Gastrocnemius medialis (tissue), 4 donors: ENCODE measurements around the gene PGAP1. TPM values are rescaled to one million over a fixed set of nuclear protein-coding genes. Genes with fewer than 3 reads are reported as not detected.

ENCODE experiments used
- ATAC-seq, 2 donors: fragments of 150-250 bp; one replicate each; pipeline ENCODE4 v1.9.1; 2016
- DNase-seq, 2 donors: peaks; one replicate each; pipeline ENCODE4 v3.0.0-alpha.2; 2019
- H3K27ac ChIP-seq, 4 donors: fragments of 200-600 bp; sonication (generic); 1 replicate in 1 of 4; 2 replicates in 3 of 4; pipeline ENCODE4 v1.5.1; 2016 to 2018; ENCODE audit warnings: mild to moderate bottlenecking in 2 of 4, moderate library complexity in 1 of 4
- H3K27me3 ChIP-seq, 3 donors: fragments of 200-600 bp; sonication (generic) in 2 of 3; 1 replicate in 1 of 3; 2 replicates in 2 of 3; pipeline versions ENCODE4 v1.5.1 to v1.6.0; 2016 to 2019; ENCODE audit warnings: mild to moderate bottlenecking in 1 of 3, moderate library complexity in 1 of 3
- H3K36me3 ChIP-seq, 2 donors: fragments of 200-600 bp; sonication (generic) in 1 of 2; one replicate each; pipeline ENCODE4 v1.5.1; 2017 to 2018
- H3K4me1 ChIP-seq, 2 donors: fragments of 200-600 bp; sonication (generic) in 1 of 2; one replicate each; pipeline ENCODE4 v1.5.1; 2016 to 2017; ENCODE audit warnings: mild to moderate bottlenecking in 2 of 2
- H3K4me3 ChIP-seq, 4 donors: fragments of 200-600 bp; sonication (generic) in 3 of 4; 1 replicate in 1 of 4; 2 replicates in 3 of 4; pipeline ENCODE4 v1.5.1; 2016 to 2019; ENCODE audit warnings: mild to moderate bottlenecking in 2 of 4
- H3K9me3 ChIP-seq, 3 donors: fragments of 200-600 bp; sonication (generic) in 2 of 3; 1 replicate in 1 of 3; 2 replicates in 2 of 3; pipeline ENCODE4 v1.5.1; 2016 to 2019
- POLR2A ChIP-seq, 2 donors: fragments of 450-650 bp; IDR thresholded peaks; one replicate each; pipeline ENCODE4 v1.6.1; 2017; ENCODE audit warnings: antibody characterized with exemption in 2 of 2, mild to moderate bottlenecking in 2 of 2, moderate library complexity in 2 of 2
- in situ Hi-C, 4 donors: fragments of 200-750 bp; cut with MboI; loops; one replicate each; pipeline versions ENCODE4 v1.15.0 to v1.8.0; 2017; ENCODE audit warnings: low sequenced_read_pairs in 4 of 4
- intact Hi-C: fragments of 100-400 bp; cut with DNase I; formaldehyde crosslinking; loops from one replicate; pipeline ENCODE4 v1.15.1; 2023; ENCODE audit warnings: low total_unique reads
- total RNA-seq, 4 donors: library from RNA; depleted of rRNA; stranded (reverse); fragments of >200 nt; gene quantifications; one replicate each; pipeline versions ENCODE4 v1.1.0 to v1.2.3, GENCODE V29; 2016
- TF ChIP-seq, protein P1 (sequence below), 5 experiments: fragments of 450-650 bp in 3 of 5; fragments of 200-600 bp in 2 of 5; sonication (generic) in 2 of 5; IDR thresholded peaks in 4 of 5; conservative IDR thresholded peaks in 1 of 5; 1 replicate in 4 of 5; 2 replicates in 1 of 5; pipeline ENCODE4 v1.5.1; 2016 to 2019; ENCODE audit warnings: antibody characterized with exemption in 5 of 5, mild to moderate bottlenecking in 3 of 5, moderate library complexity in 3 of 5

PGAP1 gene
- total RNA-seq, 4 donors from 2014 or later = 1.3 to 3.7 (median 1.8) TPM

DNA sequence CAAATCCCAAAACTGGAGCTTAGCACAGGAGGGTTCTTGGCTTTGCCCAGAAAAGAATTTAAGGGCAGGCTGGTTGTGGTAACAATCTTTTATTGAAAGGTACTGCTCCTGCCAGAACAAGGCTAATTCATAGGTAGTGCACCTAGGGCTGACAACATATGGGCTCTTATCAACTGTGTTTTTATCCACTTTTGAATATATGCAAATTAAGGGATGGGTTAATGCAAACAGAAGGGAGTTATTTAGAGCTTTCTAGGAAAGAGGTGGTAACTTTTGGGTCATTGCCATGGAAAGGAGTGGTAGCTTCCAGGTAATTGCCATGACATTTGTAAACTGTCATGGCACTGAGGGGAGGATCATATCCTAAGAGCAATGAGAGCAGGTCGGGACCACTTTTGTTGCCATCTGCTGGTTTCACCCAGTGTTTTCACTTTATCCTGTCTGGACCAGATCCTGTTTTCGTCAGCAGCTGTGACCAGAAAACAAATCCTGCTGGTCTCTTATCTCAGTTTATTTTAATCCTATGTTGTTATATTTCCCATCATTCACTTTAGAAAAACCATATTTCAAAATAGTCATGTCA is 118.3 kb downstream of the PGAP1 start:
- ATAC-seq (no peak), DNase-seq (no peak)
- Histone ChIP-seq H3K4me1 (no peaks in the 10 kb centered on the region), H3K27me3 (peaks cover 0 to 3% (median 0%) of the 10 kb centered on the region in 3 donors), H3K36me3 (no peaks in the 10 kb centered on the region), H3K4me3 (no peak overlapping the region), H3K9me3 (no peaks in the 10 kb centered on the region), H3K27ac (no peak overlapping the region)
- in situ Hi-C loops (no loop called here), intact Hi-C loops (no loop called here)
- TF ChIP-seq POLR2A (IDR thresholded peaks at IDR 0.05) = no peak
- TF ChIP-seq, protein P1, sequence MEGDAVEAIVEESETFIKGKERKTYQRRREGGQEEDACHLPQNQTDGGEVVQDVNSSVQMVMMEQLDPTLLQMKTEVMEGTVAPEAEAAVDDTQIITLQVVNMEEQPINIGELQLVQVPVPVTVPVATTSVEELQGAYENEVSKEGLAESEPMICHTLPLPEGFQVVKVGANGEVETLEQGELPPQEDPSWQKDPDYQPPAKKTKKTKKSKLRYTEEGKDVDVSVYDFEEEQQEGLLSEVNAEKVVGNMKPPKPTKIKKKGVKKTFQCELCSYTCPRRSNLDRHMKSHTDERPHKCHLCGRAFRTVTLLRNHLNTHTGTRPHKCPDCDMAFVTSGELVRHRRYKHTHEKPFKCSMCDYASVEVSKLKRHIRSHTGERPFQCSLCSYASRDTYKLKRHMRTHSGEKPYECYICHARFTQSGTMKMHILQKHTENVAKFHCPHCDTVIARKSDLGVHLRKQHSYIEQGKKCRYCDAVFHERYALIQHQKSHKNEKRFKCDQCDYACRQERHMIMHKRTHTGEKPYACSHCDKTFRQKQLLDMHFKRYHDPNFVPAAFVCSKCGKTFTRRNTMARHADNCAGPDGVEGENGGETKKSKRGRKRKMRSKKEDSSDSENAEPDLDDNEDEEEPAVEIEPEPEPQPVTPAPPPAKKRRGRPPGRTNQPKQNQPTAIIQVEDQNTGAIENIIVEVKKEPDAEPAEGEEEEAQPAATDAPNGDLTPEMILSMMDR (IDR thresholded peaks at IDR 0.05 in 4 of 5, conservative IDR thresholded peaks at IDR 0.05 in 1 of 5) = no peak

DNA sequence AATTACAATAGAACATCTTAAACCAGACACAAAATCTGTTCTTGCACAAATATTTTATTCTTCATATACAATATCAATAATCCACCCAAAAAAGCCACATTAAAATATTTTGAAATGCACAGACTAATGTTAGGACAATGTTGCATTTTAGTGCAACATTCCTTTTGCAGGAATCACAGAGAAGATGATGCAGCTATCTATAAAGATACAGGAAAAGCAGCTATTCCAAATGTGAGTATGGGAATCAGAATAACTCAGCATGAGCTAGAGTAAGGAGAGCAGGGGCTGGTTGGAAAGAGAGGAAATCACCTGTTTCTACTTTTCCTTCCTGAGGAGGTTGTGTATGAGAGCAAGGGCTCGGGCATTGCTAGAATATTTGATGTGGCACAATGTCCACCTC is 122.1 kb downstream of the PGAP1 start:
- Histone ChIP-seq H3K9me3 (no peaks in the 10 kb centered on the region), H3K4me3 (no peak overlapping the region), H3K36me3 (no peaks in the 10 kb centered on the region), H3K27ac (no peak overlapping the region), H3K27me3 (peaks cover 0 to 3% (median 0%) of the 10 kb centered on the region in 3 donors), H3K4me1 (no peaks in the 10 kb centered on the region)
- DNase-seq = no peak
- in situ Hi-C loops = no loop called here
- intact Hi-C loops = no loop called here
- no peak for ATAC-seq
- TF ChIP-seq POLR2A (IDR thresholded peaks at IDR 0.05) = no peak
- TF ChIP-seq, protein P1 (IDR thresholded peaks at IDR 0.05 in 4 of 5, conservative IDR thresholded peaks at IDR 0.05 in 1 of 5) = no peak

DNA sequence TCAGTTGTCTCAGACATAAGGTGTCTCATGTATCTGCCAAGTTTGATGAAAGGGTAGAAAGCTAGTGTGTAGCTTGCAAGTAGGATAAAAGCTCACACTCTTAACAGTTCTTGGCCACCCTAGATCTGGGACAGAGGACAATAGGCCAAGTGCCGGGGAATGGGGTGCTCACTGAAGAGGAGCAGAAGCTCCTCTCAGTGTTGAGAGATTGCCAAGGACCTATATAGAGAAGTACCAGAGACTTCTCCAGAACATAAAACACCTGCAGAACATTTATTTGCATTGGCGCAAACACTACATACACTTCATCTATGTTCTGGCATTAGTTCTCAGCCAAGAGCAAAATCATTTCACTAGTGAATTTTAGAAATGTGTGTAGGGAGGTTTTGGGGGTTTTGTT is 124.1 kb downstream of the PGAP1 start:
- no peaks in the 10 kb centered on the region for H3K9me3 ChIP-seq

DNA sequence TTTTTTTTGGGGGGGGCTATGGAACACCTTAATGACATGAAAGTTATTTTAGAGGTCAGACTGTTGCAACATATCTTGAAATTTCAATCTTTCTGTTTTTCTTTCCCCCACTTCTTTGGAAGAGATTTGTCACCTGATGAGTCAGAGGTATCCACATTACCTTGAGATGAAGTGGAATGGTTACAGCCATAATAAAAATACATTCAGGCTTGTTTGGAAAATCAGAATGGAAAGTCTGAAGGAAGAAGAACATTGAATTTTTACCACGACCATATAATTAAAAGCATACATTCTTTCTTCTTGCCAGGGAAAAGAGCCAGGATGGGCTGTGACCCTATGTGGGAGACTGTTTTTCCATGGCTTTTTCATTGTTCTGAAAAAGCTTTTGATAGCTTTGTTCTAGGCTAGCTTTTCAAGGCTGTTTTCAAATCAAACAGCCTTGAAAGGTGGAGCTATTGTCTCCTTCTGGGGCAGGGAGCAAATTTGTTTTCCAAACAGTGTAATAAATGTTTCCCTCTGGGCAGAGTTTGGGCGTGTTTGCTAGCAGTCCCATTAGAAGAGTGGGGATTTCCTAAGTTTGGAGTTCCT is 124.7 kb downstream of the PGAP1 start:
- Histone ChIP-seq H3K4me3 (no peak overlapping the region), H3K4me1 (peaks cover 11 to 12% of the 10 kb centered on the region in 2 donors), H3K9me3 (no peaks in the 10 kb centered on the region), H3K36me3 (peaks cover 0 to 12% of the 10 kb centered on the region in 2 donors), H3K27me3 (no peaks in the 10 kb centered on the region), H3K27ac (no peak overlapping the region)
- DNase-seq (no peak), ATAC-seq (no peak)
- in situ Hi-C loops = no loop called here
- intact Hi-C loops = no loop called here
- TF ChIP-seq POLR2A (IDR thresholded peaks at IDR 0.05) = no peak
- TF ChIP-seq, protein P1 (IDR thresholded peaks at IDR 0.05 in 4 of 5, conservative IDR thresholded peaks at IDR 0.05 in 1 of 5) = no peak

More for the DNA sequence above, 124.1 kb downstream of the PGAP1 start:
- no peak for DNase-seq
- Histone ChIP-seq H3K36me3 (peaks cover 0 to 5% of the 10 kb centered on the region in 2 donors), H3K27ac (no peak overlapping the region), H3K27me3 (no peaks in the 10 kb centered on the region), H3K4me1 (peaks cover 8 to 12% of the 10 kb centered on the region in 2 donors), H3K4me3 (no peak overlapping the region)
- in situ Hi-C loops (no loop called here), intact Hi-C loops (no loop called here)
- ATAC-seq = no peak
- TF ChIP-seq, protein P1 (IDR thresholded peaks at IDR 0.05 in 4 of 5, conservative IDR thresholded peaks at IDR 0.05 in 1 of 5) = no peak
- TF ChIP-seq POLR2A (IDR thresholded peaks at IDR 0.05) = no peak
